ENCODE results near the gene CCDC78. TPM values are rescaled to one million over a fixed set of nuclear protein-coding genes. Genes with fewer than 3 reads are reported as not detected.

CCDC78 gene
- total and polyA plus RNA-seq, 2 of the 13 experiments (the other 11 are each of a cell fraction or from before 2014, with no cell fraction given) = 0.53 to 1.5 TPM

GRCh38 chr16:716200-716568 lies 10.1 kb downstream of the CCDC78 start (continued):
- peak; percentile 52; the same call in 1 of the 2 replicates for TF ChIP-seq AKAP8 (CRISPR knock-in tag; IDR thresholded peaks at IDR 0.05)
- TF ChIP-seq, protein P1, sequence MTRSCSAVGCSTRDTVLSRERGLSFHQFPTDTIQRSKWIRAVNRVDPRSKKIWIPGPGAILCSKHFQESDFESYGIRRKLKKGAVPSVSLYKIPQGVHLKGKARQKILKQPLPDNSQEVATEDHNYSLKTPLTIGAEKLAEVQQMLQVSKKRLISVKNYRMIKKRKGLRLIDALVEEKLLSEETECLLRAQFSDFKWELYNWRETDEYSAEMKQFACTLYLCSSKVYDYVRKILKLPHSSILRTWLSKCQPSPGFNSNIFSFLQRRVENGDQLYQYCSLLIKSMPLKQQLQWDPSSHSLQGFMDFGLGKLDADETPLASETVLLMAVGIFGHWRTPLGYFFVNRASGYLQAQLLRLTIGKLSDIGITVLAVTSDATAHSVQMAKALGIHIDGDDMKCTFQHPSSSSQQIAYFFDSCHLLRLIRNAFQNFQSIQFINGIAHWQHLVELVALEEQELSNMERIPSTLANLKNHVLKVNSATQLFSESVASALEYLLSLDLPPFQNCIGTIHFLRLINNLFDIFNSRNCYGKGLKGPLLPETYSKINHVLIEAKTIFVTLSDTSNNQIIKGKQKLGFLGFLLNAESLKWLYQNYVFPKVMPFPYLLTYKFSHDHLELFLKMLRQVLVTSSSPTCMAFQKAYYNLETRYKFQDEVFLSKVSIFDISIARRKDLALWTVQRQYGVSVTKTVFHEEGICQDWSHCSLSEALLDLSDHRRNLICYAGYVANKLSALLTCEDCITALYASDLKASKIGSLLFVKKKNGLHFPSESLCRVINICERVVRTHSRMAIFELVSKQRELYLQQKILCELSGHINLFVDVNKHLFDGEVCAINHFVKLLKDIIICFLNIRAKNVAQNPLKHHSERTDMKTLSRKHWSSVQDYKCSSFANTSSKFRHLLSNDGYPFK (CRISPR knock-in tag; IDR thresholded peaks at IDR 0.05; ENCODE audit: borderline replicate concordance) = 0 out of 2 replicates have a peak, but pooled peaks have one; percentile 41
- no peak for TF ChIP-seq MYNN (CRISPR knock-in tag; IDR thresholded peaks at IDR 0.05; ENCODE audit: low read depth)
- no peak for TF ChIP-seq RBM39 (IDR thresholded peaks at IDR 0.05; ENCODE audit: low read depth, low read length, poor library complexity, severe bottlenecking)
- TF ChIP-seq, protein P2, sequence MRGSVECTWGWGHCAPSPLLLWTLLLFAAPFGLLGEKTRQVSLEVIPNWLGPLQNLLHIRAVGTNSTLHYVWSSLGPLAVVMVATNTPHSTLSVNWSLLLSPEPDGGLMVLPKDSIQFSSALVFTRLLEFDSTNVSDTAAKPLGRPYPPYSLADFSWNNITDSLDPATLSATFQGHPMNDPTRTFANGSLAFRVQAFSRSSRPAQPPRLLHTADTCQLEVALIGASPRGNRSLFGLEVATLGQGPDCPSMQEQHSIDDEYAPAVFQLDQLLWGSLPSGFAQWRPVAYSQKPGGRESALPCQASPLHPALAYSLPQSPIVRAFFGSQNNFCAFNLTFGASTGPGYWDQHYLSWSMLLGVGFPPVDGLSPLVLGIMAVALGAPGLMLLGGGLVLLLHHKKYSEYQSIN (CRISPR knock-in tag; IDR thresholded peaks at IDR 0.05; ENCODE audit: borderline replicate concordance) = no peak
- TF ChIP-seq NR2F1 (CRISPR knock-in tag; IDR thresholded peaks at IDR 0.05) = 0 out of 4 replicates have a peak, but pooled peaks have one; percentile 13 to 24
- TF ChIP-seq NRL (CRISPR knock-in tag; IDR thresholded peaks at IDR 0.05; ENCODE audit: borderline replicate concordance) = no peak
- no peak for TF ChIP-seq ZBTB26 (CRISPR knock-in tag; IDR thresholded peaks at IDR 0.05; ENCODE audit: borderline replicate concordance)
- no peak for TF ChIP-seq ISL2 (CRISPR knock-in tag; IDR thresholded peaks at IDR 0.05)
- TF ChIP-seq, protein P3, sequence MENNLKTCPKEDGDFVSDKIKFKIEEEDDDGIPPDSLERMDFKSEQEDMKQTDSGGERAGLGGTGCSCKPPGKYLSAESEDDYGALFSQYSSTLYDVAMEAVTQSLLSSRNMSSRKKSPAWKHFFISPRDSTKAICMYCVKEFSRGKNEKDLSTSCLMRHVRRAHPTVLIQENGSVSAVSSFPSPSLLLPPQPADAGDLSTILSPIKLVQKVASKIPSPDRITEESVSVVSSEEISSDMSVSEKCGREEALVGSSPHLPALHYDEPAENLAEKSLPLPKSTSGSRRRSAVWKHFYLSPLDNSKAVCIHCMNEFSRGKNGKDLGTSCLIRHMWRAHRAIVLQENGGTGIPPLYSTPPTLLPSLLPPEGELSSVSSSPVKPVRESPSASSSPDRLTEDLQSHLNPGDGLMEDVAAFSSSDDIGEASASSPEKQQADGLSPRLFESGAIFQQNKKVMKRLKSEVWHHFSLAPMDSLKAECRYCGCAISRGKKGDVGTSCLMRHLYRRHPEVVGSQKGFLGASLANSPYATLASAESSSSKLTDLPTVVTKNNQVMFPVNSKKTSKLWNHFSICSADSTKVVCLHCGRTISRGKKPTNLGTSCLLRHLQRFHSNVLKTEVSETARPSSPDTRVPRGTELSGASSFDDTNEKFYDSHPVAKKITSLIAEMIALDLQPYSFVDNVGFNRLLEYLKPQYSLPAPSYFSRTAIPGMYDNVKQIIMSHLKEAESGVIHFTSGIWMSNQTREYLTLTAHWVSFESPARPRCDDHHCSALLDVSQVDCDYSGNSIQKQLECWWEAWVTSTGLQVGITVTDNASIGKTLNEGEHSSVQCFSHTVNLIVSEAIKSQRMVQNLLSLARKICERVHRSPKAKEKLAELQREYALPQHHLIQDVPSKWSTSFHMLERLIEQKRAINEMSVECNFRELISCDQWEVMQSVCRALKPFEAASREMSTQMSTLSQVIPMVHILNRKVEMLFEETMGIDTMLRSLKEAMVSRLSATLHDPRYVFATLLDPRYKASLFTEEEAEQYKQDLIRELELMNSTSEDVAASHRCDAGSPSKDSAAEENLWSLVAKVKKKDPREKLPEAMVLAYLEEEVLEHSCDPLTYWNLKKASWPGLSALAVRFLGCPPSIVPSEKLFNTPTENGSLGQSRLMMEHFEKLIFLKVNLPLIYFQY (CRISPR knock-in tag; IDR thresholded peaks at IDR 0.05; ENCODE audit: borderline replicate concordance) = no peak
- TF ChIP-seq ZNF501 (CRISPR knock-in tag; IDR thresholded peaks at IDR 0.05) = peak; percentile 64; the same call in 1 of the 2 replicates
- TF ChIP-seq SALL1 (CRISPR knock-in tag; IDR thresholded peaks at IDR 0.05) = peak; percentile 19; the same call in 1 of the 2 replicates
- peak; percentile 58; the same call in 1 of the 2 replicates for TF ChIP-seq SAP130 (CRISPR knock-in tag; IDR thresholded peaks at IDR 0.05; ENCODE audit: low read depth)
- TF ChIP-seq NONO (IDR thresholded peaks at IDR 0.05) = no peak
- TF ChIP-seq NONO (CRISPR knock-in tag; conservative IDR thresholded peaks at IDR 0.05) = peak; percentile 20; the same call in 1 of the 2 replicates
- no peak for TF ChIP-seq REXO4 (CRISPR knock-in tag; IDR thresholded peaks at IDR 0.05; ENCODE audit: borderline replicate concordance)
- TF ChIP-seq, protein P4, sequence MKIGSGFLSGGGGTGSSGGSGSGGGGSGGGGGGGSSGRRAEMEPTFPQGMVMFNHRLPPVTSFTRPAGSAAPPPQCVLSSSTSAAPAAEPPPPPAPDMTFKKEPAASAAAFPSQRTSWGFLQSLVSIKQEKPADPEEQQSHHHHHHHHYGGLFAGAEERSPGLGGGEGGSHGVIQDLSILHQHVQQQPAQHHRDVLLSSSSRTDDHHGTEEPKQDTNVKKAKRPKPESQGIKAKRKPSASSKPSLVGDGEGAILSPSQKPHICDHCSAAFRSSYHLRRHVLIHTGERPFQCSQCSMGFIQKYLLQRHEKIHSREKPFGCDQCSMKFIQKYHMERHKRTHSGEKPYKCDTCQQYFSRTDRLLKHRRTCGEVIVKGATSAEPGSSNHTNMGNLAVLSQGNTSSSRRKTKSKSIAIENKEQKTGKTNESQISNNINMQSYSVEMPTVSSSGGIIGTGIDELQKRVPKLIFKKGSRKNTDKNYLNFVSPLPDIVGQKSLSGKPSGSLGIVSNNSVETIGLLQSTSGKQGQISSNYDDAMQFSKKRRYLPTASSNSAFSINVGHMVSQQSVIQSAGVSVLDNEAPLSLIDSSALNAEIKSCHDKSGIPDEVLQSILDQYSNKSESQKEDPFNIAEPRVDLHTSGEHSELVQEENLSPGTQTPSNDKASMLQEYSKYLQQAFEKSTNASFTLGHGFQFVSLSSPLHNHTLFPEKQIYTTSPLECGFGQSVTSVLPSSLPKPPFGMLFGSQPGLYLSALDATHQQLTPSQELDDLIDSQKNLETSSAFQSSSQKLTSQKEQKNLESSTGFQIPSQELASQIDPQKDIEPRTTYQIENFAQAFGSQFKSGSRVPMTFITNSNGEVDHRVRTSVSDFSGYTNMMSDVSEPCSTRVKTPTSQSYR (CRISPR knock-in tag; IDR thresholded peaks at IDR 0.05; ENCODE audit: borderline replicate concordance) = peak; percentile 95
